IPS-18c (cell line): ENCODE results near the gene NUB1.

Experiments used
- H3K4me3 ChIP-seq: 2 replicates; pipeline ENCODE4 v1.7.0; 2013; ENCODE audit warnings: low read depth, mild to moderate bottlenecking, low read length, moderate library complexity; ENCODE audit not compliant: insufficient read depth
- H3K9me3 ChIP-seq: one replicate; pipeline ENCODE4 v1.6.1; 2013; ENCODE audit warnings: mild to moderate bottlenecking, low read length, moderate library complexity; ENCODE audit not compliant: control insufficient read depth, insufficient read depth

NUB1 gene

GRCh38 chr7:151402029-151402835, 60.6 kb downstream of the NUB1 start:
- H3K9me3 ChIP-seq: no peaks in the 10 kb centered on the region
- H3K4me3 ChIP-seq: no peak overlapping the region

GRCh38 chr7:151403764-151404163, 62.2 kb downstream of the NUB1 start:
- Histone ChIP-seq H3K9me3 (no peaks in the 10 kb centered on the region), H3K4me3 (no peak overlapping the region)

GRCh38 chr7:151404216-151405011, 62.8 kb downstream of the NUB1 start:
- Histone ChIP-seq H3K9me3 (no peaks in the 10 kb centered on the region), H3K4me3 (no peak overlapping the region)

GRCh38 chr7:151405056-151405455, 63.4 kb downstream of the NUB1 start:
- no peaks in the 10 kb centered on the region for H3K9me3 ChIP-seq
- H3K4me3 ChIP-seq: no peak overlapping the region

- Histone ChIP-seq H3K4me3 (no peak overlapping the region), H3K9me3 (no peaks in the 10 kb centered on the region)
Measured at GRCh38 chr7:151405588-151405987, 64.0 kb downstream of the NUB1 start.

GRCh38 chr7:151406051-151406875, 64.7 kb downstream of the NUB1 start:
- Histone ChIP-seq H3K4me3 (no peak overlapping the region), H3K9me3 (no peaks in the 10 kb centered on the region)

GRCh38 chr7:151406886-151407583, 65.4 kb downstream of the NUB1 start:
- Histone ChIP-seq H3K4me3 (no peak overlapping the region), H3K9me3 (no peaks in the 10 kb centered on the region)

GRCh38 chr7:151408498-151408838, 66.9 kb downstream of the NUB1 start:
- Histone ChIP-seq H3K9me3 (no peaks in the 10 kb centered on the region), H3K4me3 (peak overlapping the region; percentile 85)

GRCh38 chr7:151408839-151409666, 67.4 kb downstream of the NUB1 start:
- no peaks in the 10 kb centered on the region for H3K9me3 ChIP-seq
- peak overlapping the region; percentile 85 for H3K4me3 ChIP-seq

- no peaks in the 10 kb centered on the region for H3K9me3 ChIP-seq
- peak within 1 kb of the TSS; percentile 85 for H3K4me3 ChIP-seq
Measured at GRCh38 chr7:151409667-151410404, 68.2 kb downstream of the NUB1 start, which contains the start of gene WDR86. WDR86 (minus strand) TSS chr7:151410038; CDS start chr7:151409589, 449 bp downstream.

- H3K4me3 ChIP-seq: peak overlapping the region; percentile 85
- H3K9me3 ChIP-seq: no peaks in the 10 kb centered on the region
Measured at GRCh38 chr7:151410405-151411390, 69.1 kb downstream of the NUB1 start.

GRCh38 chr7:151411551-151411950, 69.9 kb downstream of the NUB1 start:
- peak overlapping the region; percentile 85 for H3K4me3 ChIP-seq
- H3K9me3 ChIP-seq: no peaks in the 10 kb centered on the region

- no peak overlapping the region for H3K4me3 ChIP-seq
- no peaks in the 10 kb centered on the region for H3K9me3 ChIP-seq
Measured at GRCh38 chr7:151412318-151412717, 70.7 kb downstream of the NUB1 start.

GRCh38 chr7:151413241-151413640, 71.6 kb downstream of the NUB1 start:
- H3K4me3 ChIP-seq: no peak overlapping the region
- H3K9me3 ChIP-seq: no peaks in the 10 kb centered on the region
